HepG2 (cell line): ENCODE measurements around the gene COL8A2. TPM values are rescaled to one million over a fixed set of nuclear protein-coding genes. Genes with fewer than 3 reads are reported as not detected.

Experiments
- CREM ChIP-seq, 2 experiments: sonication (generic) in 1 of 2; formaldehyde crosslinking in 1 of 2; IDR thresholded peaks; 2 replicates each; pipeline versions ENCODE4 v1.4.0 to v1.6.1; 2016 to 2020; ENCODE audit warnings: antibody characterized with exemption in 1 of 2, mild to moderate bottlenecking in 1 of 2, missing genetic modification reagents in 1 of 2
- FOSL2 ChIP-seq: sonication (generic); formaldehyde crosslinking; IDR thresholded peaks from 2 replicates; pipeline ENCODE4 v1.4.0; 2020; ENCODE audit warnings: missing genetic modification reagents
- HDAC1 ChIP-seq: sonication (generic); formaldehyde crosslinking; IDR thresholded peaks from 2 replicates; pipeline ENCODE4 v1.5.1; 2020; ENCODE audit warnings: mild to moderate bottlenecking, missing genetic modification reagents
- IRF2 ChIP-seq: IDR thresholded peaks from 2 replicates; pipeline ENCODE4 v1.6.1; 2018; ENCODE audit warnings: missing genetic modification reagents, missing compliant biosample characterization
- KDM2A ChIP-seq: sonication (generic); formaldehyde crosslinking; IDR thresholded peaks from 2 replicates; pipeline ENCODE4 v1.4.0; 2020; ENCODE audit warnings: low read depth, missing genetic modification reagents, borderline replicate concordance
- SMC3 ChIP-seq: IDR thresholded peaks from 2 replicates; pipeline ENCODE4 v1.6.1; 2011; ENCODE audit warnings: low read length, improper control_type of control experiment
- TARDBP ChIP-seq: sonication (generic); formaldehyde crosslinking; IDR thresholded peaks from 2 replicates; pipeline ENCODE4 v1.8.0; 2022; ENCODE audit warnings: mild to moderate bottlenecking, missing genetic modification reagents
- ZBTB7A ChIP-seq: sonication (generic); formaldehyde crosslinking; IDR thresholded peaks from 2 replicates; pipeline ENCODE4 v1.8.0; 2022; ENCODE audit warnings: mild to moderate bottlenecking, missing genetic modification reagents
- ZFX ChIP-seq: sonication (generic); formaldehyde crosslinking; IDR thresholded peaks from 2 replicates; pipeline ENCODE4 v1.4.0; 2020; ENCODE audit warnings: mild to moderate bottlenecking, low read depth, missing genetic modification reagents, moderate library complexity
- ZNF136 ChIP-seq: sonication (generic); formaldehyde crosslinking; IDR thresholded peaks from 2 replicates; pipeline ENCODE4 v1.8.1; 2022; ENCODE audit warnings: low read depth, mild to moderate bottlenecking, moderate library complexity, missing genetic modification reagents
- ZNF263 ChIP-seq: sonication (generic); formaldehyde crosslinking; IDR thresholded peaks from 2 replicates; pipeline ENCODE4 v1.4.0; 2020; ENCODE audit warnings: missing genetic modification reagents
- ZNF329 ChIP-seq: sonication (generic); formaldehyde crosslinking; IDR thresholded peaks from 2 replicates; pipeline ENCODE4 v1.9.0; 2021; ENCODE audit warnings: low read depth, mild to moderate bottlenecking, missing genetic modification reagents
- ZNF367 ChIP-seq: sonication (generic); formaldehyde crosslinking; IDR thresholded peaks from 2 replicates; pipeline ENCODE4 v1.4.0; 2020; ENCODE audit warnings: missing genetic modification reagents, borderline replicate concordance
- ZNF577 ChIP-seq: sonication (generic); formaldehyde crosslinking; IDR thresholded peaks from 2 replicates; pipeline ENCODE4 v1.4.0; 2020; ENCODE audit warnings: mild to moderate bottlenecking, low read depth, missing genetic modification reagents, borderline replicate concordance
- ZNF614 ChIP-seq: IDR thresholded peaks from 2 replicates; pipeline ENCODE4 v1.6.1; 2018; ENCODE audit warnings: missing biosample characterization, missing genetic modification reagents, inconsistent platforms, borderline replicate concordance
- ZNF619 ChIP-seq: sonication (generic); formaldehyde crosslinking; IDR thresholded peaks from 2 replicates; pipeline ENCODE4 v1.4.0; 2020; ENCODE audit warnings: mild to moderate bottlenecking, missing genetic modification reagents
- polyA plus RNA-seq, 8 experiments: library from polyadenylated mRNA; depleted of rRNA in 3 of 8; stranded (reverse) in 7 of 8; unstranded in 1 of 8; fragments of >200 nt; fragmentation: Illumina TruSeq in 4 of 8; extraction: Trizol in 4 of 8; gene quantifications; 2 replicates each; pipeline versions ENCODE4 v1.2.1 to v1.2.3, GENCODE V29; 2011 to 2016; ENCODE audit warnings: low read depth in 4 of 8, missing spikeins in 1 of 8, mixed read lengths in 1 of 8; ENCODE audit not compliant: insufficient read depth in 1 of 8
- total RNA-seq, 5 experiments: library from RNA; depleted of rRNA; stranded (reverse); fragments of >200 nt; fragmentation: Illumina TruSeq; extraction: Trizol; gene quantifications; 2 replicates each; pipeline ENCODE4 v1.2.3, GENCODE V29; 2016; ENCODE audit warnings: low read depth in 1 of 5
- TF ChIP-seq, protein P1 (sequence below): sonication (generic); formaldehyde crosslinking; IDR thresholded peaks from 2 replicates; pipeline ENCODE4 v1.8.0; 2022; ENCODE audit warnings: mild to moderate bottlenecking, missing genetic modification reagents; ENCODE audit not compliant: insufficient replicate concordance
- TF ChIP-seq, protein P2 (sequence below): sonication (generic); formaldehyde crosslinking; IDR thresholded peaks from 2 replicates; pipeline ENCODE4 v1.5.1; 2020; ENCODE audit warnings: mild to moderate bottlenecking, missing genetic modification reagents, borderline replicate concordance
- TF ChIP-seq, protein P3 (sequence below): sonication (generic); formaldehyde crosslinking; IDR thresholded peaks from 2 replicates; pipeline ENCODE4; 2020; ENCODE audit warnings: missing genetic modification reagents, mild to moderate bottlenecking, borderline replicate concordance

The COL8A2 gene
- total and polyA plus RNA-seq, 2 of the 13 experiments (the other 11 are each of a cell fraction or from before 2014, with no cell fraction given), result 0.13 to 0.24 TPM

DNA sequence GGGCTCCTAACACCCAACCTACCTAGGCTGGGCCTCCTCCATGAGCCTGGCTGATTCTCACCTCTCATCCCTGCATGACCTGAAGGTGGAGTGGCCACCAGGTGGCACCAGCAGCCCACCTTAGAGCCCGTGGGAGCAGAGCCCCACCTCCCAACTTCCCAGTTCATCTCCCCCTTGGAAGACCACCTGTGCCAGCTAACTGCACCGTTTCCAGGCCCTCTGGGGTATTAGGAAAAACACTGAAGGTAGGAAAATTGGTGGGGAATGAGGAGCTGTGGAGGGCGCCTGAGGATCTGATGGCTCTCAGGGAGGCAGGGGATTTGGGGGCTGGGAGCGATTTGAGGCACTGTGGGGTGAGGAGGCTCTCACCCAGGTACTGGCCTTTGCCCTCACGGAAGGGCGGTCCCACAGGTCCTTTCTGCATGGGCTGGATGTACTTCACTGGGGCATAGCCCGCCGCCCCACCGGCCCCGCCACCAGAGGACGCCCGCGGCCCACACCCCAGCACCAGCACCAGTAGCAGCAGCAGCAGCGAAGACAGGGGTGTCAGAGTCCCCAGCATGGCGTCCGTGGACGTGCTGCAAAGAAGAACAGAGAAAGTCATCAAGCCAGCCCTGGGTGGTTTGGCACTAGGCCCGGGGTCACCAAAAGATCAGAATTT lies 25.2 kb downstream of the COL8A2 start (continued):
- TF ChIP-seq TARDBP (CRISPR knock-in tag) (0 out of 2 replicates have a peak, but pooled peaks have one; percentile 42), FOSL2 (CRISPR knock-in tag) (0 out of 2 replicates have a peak, but pooled peaks have one; percentile 5), ZNF136 (CRISPR knock-in tag) (no peak), ZNF619 (CRISPR knock-in tag) (no peak), ZNF367 (CRISPR knock-in tag) (0 out of 2 replicates have a peak, but pooled peaks have one; percentile 42), ZBTB7A (CRISPR knock-in tag) (peak; percentile 80), ZNF614 (CRISPR knock-in tag) (peak; percentile 45; the same call in 1 of the 2 replicates), HDAC1 (CRISPR knock-in tag) (0 out of 2 replicates have a peak, but pooled peaks have one; percentile 27), SMC3 (peak; percentile 86), ZNF577 (no peak), ZNF263 (CRISPR knock-in tag) (no peak), KDM2A (CRISPR knock-in tag) (peak; percentile 20; the same call in 1 of the 2 replicates), CREM (IDR thresholded peaks at IDR 0.05) (no peak), CREM (CRISPR knock-in tag; IDR thresholded peaks at IDR 0.05) (no peak), ZNF329 (CRISPR knock-in tag) (0 out of 2 replicates have a peak, but pooled peaks have one; percentile 6), IRF2 (CRISPR knock-in tag) (0 out of 2 replicates have a peak, but pooled peaks have one; percentile 20), ZFX (CRISPR knock-in tag) (peak; percentile 73)
- TF ChIP-seq, protein P1, sequence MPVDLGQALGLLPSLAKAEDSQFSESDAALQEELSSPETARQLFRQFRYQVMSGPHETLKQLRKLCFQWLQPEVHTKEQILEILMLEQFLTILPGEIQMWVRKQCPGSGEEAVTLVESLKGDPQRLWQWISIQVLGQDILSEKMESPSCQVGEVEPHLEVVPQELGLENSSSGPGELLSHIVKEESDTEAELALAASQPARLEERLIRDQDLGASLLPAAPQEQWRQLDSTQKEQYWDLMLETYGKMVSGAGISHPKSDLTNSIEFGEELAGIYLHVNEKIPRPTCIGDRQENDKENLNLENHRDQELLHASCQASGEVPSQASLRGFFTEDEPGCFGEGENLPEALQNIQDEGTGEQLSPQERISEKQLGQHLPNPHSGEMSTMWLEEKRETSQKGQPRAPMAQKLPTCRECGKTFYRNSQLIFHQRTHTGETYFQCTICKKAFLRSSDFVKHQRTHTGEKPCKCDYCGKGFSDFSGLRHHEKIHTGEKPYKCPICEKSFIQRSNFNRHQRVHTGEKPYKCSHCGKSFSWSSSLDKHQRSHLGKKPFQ (CRISPR knock-in tag), result peak; percentile 60
- TF ChIP-seq, protein P2, sequence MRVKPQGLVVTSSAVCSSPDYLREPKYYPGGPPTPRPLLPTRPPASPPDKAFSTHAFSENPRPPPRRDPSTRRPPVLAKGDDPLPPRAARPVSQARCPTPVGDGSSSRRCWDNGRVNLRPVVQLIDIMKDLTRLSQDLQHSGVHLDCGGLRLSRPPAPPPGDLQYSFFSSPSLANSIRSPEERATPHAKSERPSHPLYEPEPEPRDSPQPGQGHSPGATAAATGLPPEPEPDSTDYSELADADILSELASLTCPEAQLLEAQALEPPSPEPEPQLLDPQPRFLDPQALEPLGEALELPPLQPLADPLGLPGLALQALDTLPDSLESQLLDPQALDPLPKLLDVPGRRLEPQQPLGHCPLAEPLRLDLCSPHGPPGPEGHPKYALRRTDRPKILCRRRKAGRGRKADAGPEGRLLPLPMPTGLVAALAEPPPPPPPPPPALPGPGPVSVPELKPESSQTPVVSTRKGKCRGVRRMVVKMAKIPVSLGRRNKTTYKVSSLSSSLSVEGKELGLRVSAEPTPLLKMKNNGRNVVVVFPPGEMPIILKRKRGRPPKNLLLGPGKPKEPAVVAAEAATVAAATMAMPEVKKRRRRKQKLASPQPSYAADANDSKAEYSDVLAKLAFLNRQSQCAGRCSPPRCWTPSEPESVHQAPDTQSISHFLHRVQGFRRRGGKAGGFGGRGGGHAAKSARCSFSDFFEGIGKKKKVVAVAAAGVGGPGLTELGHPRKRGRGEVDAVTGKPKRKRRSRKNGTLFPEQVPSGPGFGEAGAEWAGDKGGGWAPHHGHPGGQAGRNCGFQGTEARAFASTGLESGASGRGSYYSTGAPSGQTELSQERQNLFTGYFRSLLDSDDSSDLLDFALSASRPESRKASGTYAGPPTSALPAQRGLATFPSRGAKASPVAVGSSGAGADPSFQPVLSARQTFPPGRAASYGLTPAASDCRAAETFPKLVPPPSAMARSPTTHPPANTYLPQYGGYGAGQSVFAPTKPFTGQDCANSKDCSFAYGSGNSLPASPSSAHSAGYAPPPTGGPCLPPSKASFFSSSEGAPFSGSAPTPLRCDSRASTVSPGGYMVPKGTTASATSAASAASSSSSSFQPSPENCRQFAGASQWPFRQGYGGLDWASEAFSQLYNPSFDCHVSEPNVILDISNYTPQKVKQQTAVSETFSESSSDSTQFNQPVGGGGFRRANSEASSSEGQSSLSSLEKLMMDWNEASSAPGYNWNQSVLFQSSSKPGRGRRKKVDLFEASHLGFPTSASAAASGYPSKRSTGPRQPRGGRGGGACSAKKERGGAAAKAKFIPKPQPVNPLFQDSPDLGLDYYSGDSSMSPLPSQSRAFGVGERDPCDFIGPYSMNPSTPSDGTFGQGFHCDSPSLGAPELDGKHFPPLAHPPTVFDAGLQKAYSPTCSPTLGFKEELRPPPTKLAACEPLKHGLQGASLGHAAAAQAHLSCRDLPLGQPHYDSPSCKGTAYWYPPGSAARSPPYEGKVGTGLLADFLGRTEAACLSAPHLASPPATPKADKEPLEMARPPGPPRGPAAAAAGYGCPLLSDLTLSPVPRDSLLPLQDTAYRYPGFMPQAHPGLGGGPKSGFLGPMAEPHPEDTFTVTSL (CRISPR knock-in tag), result 0 out of 2 replicates have a peak, but pooled peaks have one; percentile 22
- TF ChIP-seq, protein P3, sequence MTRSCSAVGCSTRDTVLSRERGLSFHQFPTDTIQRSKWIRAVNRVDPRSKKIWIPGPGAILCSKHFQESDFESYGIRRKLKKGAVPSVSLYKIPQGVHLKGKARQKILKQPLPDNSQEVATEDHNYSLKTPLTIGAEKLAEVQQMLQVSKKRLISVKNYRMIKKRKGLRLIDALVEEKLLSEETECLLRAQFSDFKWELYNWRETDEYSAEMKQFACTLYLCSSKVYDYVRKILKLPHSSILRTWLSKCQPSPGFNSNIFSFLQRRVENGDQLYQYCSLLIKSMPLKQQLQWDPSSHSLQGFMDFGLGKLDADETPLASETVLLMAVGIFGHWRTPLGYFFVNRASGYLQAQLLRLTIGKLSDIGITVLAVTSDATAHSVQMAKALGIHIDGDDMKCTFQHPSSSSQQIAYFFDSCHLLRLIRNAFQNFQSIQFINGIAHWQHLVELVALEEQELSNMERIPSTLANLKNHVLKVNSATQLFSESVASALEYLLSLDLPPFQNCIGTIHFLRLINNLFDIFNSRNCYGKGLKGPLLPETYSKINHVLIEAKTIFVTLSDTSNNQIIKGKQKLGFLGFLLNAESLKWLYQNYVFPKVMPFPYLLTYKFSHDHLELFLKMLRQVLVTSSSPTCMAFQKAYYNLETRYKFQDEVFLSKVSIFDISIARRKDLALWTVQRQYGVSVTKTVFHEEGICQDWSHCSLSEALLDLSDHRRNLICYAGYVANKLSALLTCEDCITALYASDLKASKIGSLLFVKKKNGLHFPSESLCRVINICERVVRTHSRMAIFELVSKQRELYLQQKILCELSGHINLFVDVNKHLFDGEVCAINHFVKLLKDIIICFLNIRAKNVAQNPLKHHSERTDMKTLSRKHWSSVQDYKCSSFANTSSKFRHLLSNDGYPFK (CRISPR knock-in tag), result 0 out of 2 replicates have a peak, but pooled peaks have one; percentile 49
